ENCODE data around the gene FHL3. TPM values are rescaled to one million over a fixed set of nuclear protein-coding genes. Genes with fewer than 3 reads are reported as not detected.

Gene FHL3
- total and polyA plus RNA-seq, 2 experiments from 2014 or later, result 28.3 to 49.0 TPM

DNA sequence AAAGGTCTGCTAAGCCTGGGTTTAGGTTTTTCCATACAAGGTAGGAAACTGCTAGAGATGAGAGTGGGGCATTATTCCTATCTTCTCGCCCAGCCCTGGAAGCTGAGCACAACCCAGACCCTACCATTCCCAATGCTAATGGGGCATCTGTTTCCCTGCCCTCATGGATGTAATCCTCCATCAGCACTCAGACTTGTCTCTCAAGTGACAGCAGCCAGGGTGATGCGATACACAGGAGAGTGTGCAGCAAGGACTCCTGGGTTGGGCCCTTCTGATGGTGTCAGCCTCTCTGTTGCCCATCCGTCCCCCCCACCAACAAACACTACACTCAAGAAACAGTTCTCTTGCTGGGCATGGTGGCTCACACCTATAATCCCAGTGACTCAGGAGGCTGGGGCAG, 52.6 kb downstream of the FHL3 start (continued):
- TF ChIP-seq, protein P1, sequence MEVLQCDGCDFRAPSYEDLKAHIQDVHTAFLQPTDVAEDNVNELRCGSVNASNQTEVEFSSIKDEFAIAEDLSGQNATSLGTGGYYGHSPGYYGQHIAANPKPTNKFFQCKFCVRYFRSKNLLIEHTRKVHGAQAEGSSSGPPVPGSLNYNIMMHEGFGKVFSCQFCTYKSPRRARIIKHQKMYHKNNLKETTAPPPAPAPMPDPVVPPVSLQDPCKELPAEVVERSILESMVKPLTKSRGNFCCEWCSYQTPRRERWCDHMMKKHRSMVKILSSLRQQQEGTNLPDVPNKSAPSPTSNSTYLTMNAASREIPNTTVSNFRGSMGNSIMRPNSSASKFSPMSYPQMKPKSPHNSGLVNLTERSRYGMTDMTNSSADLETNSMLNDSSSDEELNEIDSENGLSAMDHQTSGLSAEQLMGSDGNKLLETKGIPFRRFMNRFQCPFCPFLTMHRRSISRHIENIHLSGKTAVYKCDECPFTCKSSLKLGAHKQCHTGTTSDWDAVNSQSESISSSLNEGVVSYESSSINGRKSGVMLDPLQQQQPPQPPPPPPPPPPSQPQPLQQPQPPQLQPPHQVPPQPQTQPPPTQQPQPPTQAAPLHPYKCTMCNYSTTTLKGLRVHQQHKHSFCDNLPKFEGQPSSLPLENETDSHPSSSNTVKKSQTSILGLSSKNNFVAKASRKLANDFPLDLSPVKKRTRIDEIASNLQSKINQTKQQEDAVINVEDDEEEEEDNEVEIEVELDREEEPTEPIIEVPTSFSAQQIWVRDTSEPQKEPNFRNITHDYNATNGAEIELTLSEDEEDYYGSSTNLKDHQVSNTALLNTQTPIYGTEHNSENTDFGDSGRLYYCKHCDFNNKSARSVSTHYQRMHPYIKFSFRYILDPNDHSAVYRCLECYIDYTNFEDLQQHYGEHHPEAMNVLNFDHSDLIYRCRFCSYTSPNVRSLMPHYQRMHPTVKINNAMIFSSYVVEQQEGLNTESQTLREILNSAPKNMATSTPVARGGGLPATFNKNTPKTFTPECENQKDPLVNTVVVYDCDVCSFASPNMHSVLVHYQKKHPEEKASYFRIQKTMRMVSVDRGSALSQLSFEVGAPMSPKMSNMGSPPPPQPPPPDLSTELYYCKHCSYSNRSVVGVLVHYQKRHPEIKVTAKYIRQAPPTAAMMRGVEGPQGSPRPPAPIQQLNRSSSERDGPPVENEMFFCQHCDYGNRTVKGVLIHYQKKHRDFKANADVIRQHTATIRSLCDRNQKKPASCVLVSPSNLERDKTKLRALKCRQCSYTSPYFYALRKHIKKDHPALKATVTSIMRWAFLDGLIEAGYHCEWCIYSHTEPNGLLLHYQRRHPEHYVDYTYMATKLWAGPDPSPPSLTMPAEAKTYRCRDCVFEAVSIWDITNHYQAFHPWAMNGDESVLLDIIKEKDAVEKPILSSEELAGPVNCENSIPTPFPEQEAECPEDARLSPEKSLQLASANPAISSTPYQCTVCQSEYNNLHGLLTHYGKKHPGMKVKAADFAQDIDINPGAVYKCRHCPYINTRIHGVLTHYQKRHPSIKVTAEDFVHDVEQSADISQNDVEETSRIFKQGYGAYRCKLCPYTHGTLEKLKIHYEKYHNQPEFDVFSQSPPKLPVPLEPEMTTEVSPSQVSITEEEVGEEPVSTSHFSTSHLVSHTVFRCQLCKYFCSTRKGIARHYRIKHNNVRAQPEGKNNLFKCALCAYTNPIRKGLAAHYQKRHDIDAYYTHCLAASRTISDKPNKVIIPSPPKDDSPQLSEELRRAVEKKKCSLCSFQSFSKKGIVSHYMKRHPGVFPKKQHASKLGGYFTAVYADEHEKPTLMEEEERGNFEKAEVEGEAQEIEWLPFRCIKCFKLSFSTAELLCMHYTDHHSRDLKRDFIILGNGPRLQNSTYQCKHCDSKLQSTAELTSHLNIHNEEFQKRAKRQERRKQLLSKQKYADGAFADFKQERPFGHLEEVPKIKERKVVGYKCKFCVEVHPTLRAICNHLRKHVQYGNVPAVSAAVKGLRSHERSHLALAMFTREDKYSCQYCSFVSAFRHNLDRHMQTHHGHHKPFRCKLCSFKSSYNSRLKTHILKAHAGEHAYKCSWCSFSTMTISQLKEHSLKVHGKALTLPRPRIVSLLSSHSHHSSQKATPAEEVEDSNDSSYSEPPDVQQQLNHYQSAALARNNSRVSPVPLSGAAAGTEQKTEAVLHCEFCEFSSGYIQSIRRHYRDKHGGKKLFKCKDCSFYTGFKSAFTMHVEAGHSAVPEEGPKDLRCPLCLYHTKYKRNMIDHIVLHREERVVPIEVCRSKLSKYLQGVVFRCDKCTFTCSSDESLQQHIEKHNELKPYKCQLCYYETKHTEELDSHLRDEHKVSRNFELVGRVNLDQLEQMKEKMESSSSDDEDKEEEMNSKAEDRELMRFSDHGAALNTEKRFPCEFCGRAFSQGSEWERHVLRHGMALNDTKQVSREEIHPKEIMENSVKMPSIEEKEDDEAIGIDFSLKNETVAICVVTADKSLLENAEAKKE (CRISPR knock-in tag; IDR thresholded peaks at IDR 0.05), result no peak
- TF ChIP-seq, protein P2, sequence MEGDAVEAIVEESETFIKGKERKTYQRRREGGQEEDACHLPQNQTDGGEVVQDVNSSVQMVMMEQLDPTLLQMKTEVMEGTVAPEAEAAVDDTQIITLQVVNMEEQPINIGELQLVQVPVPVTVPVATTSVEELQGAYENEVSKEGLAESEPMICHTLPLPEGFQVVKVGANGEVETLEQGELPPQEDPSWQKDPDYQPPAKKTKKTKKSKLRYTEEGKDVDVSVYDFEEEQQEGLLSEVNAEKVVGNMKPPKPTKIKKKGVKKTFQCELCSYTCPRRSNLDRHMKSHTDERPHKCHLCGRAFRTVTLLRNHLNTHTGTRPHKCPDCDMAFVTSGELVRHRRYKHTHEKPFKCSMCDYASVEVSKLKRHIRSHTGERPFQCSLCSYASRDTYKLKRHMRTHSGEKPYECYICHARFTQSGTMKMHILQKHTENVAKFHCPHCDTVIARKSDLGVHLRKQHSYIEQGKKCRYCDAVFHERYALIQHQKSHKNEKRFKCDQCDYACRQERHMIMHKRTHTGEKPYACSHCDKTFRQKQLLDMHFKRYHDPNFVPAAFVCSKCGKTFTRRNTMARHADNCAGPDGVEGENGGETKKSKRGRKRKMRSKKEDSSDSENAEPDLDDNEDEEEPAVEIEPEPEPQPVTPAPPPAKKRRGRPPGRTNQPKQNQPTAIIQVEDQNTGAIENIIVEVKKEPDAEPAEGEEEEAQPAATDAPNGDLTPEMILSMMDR (conservative IDR thresholded peaks at IDR 0.05; ENCODE audit: low read depth in 2 of 2), result no peak
- TF ChIP-seq EZH2phosphoT487 (IDR thresholded peaks at IDR 0.05; ENCODE audit: unreplicated experiment) (no peak), EZH2 (IDR thresholded peaks at IDR 0.05; ENCODE audit: low read depth, unreplicated experiment) (no peak), POLR2AphosphoS5 (IDR thresholded peaks at IDR 0.05; ENCODE audit: low read depth) (no peak)

DNA sequence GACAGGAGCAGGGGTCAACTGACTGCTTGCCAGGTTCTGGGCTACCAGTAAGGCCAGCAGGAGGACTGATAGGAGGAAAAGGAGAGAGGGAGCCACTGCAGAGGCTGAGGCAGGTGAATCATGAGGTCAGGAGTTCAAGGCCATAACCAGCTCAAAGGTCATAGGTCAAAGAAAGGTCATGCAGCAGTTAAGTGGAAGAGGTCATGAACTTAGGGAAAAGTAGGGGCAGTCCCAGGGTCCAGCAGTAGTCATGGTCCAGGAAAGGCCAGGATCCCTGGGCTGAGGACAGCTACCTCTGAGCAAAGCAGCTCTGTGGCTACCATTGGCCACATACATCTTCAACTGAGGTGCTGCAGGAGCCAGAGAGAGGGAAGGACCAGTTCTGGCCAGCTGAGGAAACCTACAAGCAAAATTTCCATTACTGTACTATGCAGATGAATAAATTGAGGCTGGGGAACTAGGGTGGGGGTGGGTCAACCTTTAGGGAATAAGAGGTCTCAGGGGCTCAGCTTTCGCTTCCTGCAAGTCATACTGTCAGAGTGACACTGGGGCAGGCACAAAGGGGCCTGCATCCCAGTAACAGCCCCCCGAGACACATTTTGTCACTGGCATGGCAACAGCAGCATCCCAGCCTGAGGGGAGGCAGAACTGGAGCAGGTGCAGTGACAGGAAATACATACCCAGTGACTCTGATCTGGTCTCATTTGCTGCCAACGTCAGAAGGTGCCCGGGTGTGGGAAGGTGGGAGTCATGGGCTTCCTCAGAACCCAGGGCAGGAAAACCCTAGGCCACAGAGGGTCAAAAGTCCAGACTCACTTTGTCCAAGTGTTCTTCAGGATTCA, 53.3 kb downstream of the FHL3 start:
- Mint-ChIP-seq H3K4me3 (no peak overlapping the region), H3K36me3 (ENCODE audit: low read depth) (peaks cover 5% of the 10 kb centered on the region), H3K27me3 (ENCODE audit: insufficient read depth, low read depth, poor library complexity) (peaks cover 9% of the 10 kb centered on the region), H3K27ac (no peak overlapping the region), H3K9me3 (no peaks in the 10 kb centered on the region), H3K4me1 (peaks cover 10% of the 10 kb centered on the region; the same call in 2 of the 3 replicates)
- TF ChIP-seq ZNF331 (CRISPR knock-in tag; IDR thresholded peaks at IDR 0.05; ENCODE audit: low read depth) (no peak), NANOG (IDR thresholded peaks at IDR 0.05; ENCODE audit: borderline replicate concordance) (no peak), EZH2phosphoT487 (IDR thresholded peaks at IDR 0.05; ENCODE audit: unreplicated experiment) (no peak)
- TF ChIP-seq, protein P3, sequence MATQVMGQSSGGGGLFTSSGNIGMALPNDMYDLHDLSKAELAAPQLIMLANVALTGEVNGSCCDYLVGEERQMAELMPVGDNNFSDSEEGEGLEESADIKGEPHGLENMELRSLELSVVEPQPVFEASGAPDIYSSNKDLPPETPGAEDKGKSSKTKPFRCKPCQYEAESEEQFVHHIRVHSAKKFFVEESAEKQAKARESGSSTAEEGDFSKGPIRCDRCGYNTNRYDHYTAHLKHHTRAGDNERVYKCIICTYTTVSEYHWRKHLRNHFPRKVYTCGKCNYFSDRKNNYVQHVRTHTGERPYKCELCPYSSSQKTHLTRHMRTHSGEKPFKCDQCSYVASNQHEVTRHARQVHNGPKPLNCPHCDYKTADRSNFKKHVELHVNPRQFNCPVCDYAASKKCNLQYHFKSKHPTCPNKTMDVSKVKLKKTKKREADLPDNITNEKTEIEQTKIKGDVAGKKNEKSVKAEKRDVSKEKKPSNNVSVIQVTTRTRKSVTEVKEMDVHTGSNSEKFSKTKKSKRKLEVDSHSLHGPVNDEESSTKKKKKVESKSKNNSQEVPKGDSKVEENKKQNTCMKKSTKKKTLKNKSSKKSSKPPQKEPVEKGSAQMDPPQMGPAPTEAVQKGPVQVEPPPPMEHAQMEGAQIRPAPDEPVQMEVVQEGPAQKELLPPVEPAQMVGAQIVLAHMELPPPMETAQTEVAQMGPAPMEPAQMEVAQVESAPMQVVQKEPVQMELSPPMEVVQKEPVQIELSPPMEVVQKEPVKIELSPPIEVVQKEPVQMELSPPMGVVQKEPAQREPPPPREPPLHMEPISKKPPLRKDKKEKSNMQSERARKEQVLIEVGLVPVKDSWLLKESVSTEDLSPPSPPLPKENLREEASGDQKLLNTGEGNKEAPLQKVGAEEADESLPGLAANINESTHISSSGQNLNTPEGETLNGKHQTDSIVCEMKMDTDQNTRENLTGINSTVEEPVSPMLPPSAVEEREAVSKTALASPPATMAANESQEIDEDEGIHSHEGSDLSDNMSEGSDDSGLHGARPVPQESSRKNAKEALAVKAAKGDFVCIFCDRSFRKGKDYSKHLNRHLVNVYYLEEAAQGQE (IDR thresholded peaks at IDR 0.05; ENCODE audit: unreplicated experiment), result no peak
- TF ChIP-seq, protein P4, sequence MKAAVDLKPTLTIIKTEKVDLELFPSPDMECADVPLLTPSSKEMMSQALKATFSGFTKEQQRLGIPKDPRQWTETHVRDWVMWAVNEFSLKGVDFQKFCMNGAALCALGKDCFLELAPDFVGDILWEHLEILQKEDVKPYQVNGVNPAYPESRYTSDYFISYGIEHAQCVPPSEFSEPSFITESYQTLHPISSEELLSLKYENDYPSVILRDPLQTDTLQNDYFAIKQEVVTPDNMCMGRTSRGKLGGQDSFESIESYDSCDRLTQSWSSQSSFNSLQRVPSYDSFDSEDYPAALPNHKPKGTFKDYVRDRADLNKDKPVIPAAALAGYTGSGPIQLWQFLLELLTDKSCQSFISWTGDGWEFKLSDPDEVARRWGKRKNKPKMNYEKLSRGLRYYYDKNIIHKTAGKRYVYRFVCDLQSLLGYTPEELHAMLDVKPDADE (IDR thresholded peaks at IDR 0.05), result no peak
- H3K9me2 ChIP-seq (ENCODE audit: insufficient read depth), result no peaks in the 10 kb centered on the region
- H4K20me1 ChIP-seq (replicated peaks; ENCODE audit: insufficient read depth), result no peaks in the 10 kb centered on the region
- no peaks in the 10 kb centered on the region for H3K4me1 ChIP-seq (ENCODE audit: insufficient read depth)
- no peak overlapping the region for H2AFZ ChIP-seq
- no peaks in the 10 kb centered on the region for H3K79me2 ChIP-seq (replicated peaks; ENCODE audit: insufficient read depth)
- H3K4me3 ChIP-seq, result no peak overlapping the region
- no peaks in the 10 kb centered on the region for H3F3A ChIP-seq (replicated peaks; ENCODE audit: low read depth)
- DNase-seq (ENCODE audit: low spot score), result no peak
- no peaks in the 10 kb centered on the region for H3K36me3 ChIP-seq (ENCODE audit: insufficient read depth)
- no peak for ATAC-seq
- no peak overlapping the region for H3K4me2 ChIP-seq
- no peaks in the 10 kb centered on the region for H3K27me3 ChIP-seq (ENCODE audit: insufficient read depth)
- H3K27ac ChIP-seq (ENCODE audit: low read depth), result no peak overlapping the region

Measured in GM23338 (cell line).